A549 (cell line): ENCODE data around the gene MALAT1. TPM values are rescaled to one million over a fixed set of nuclear protein-coding genes. Genes with fewer than 3 reads are reported as not detected.

Source experiments
- BHLHE40 ChIP-seq: IDR thresholded peaks from 2 replicates; pipeline ENCODE4 v1.6.1; 2012; ENCODE audit warnings: low read depth, low read length, inconsistent platforms
- CBX2 ChIP-seq: fragments of 200-600 bp; sonication (generic); IDR thresholded peaks from 2 replicates; pipeline ENCODE4 v1.6.1; 2016; ENCODE audit warnings: low read depth, mild to moderate bottlenecking, borderline replicate concordance
- CBX8 ChIP-seq: fragments of 200-600 bp; sonication (generic); IDR thresholded peaks from 2 replicates; pipeline ENCODE4 v1.6.1; 2016
- CHD2 ChIP-seq: fragments of 150-350 bp; IDR thresholded peaks from 2 replicates; pipeline ENCODE4 v1.6.1; 2014; ENCODE audit warnings: low read length; ENCODE audit not compliant: partially characterized antibody
- CHD4 ChIP-seq: fragments of 200-600 bp; sonication (generic); IDR thresholded peaks from 2 replicates; pipeline ENCODE4 v1.6.1; 2016; ENCODE audit warnings: antibody characterized with exemption, mild to moderate bottlenecking, borderline replicate concordance
- EHF ChIP-seq: fragments of 250-450 bp; sonication (Bioruptor Pico); IDR thresholded peaks from 2 replicates; pipeline ENCODE4 v1.5.0; 2020; ENCODE audit warnings: mild to moderate bottlenecking
- EHMT2 ChIP-seq: fragments of 200-600 bp; sonication (generic); IDR thresholded peaks from 2 replicates; pipeline ENCODE4 v1.6.1; 2016; ENCODE audit warnings: antibody characterized with exemption, low read depth, mild to moderate bottlenecking, moderate library complexity
- FOSL2 ChIP-seq, 2 experiments: fragments of 450-650 bp in 1 of 2; fragments of >200 bp in 1 of 2; sonication (Bioruptor Twin) in 1 of 2; formaldehyde crosslinking; IDR thresholded peaks; 2 replicates each; pipeline versions ENCODE4 v1.5.0 to v1.6.1; 2016 to 2020; ENCODE audit warnings: mild to moderate bottlenecking in 1 of 2, moderate library complexity in 1 of 2
- FOXS1 ChIP-seq: fragments of 250-450 bp; sonication (Bioruptor Pico); IDR thresholded peaks from 2 replicates; pipeline ENCODE4 v1.5.0; 2020; ENCODE audit warnings: mild to moderate bottlenecking, moderate library complexity
- HDAC2 ChIP-seq: fragments of 200-600 bp; sonication (generic); IDR thresholded peaks from 2 replicates; pipeline ENCODE4 v1.6.1; 2016
- HOXB13 ChIP-seq: fragments of 250-450 bp; sonication (Bioruptor Pico); IDR thresholded peaks from 2 replicates; pipeline ENCODE4 v1.5.0; 2020; ENCODE audit warnings: low read depth, mild to moderate bottlenecking, moderate library complexity
- HOXB5 ChIP-seq: fragments of 250-450 bp; sonication (Bioruptor Pico); IDR thresholded peaks from 2 replicates; pipeline ENCODE4 v1.5.0; 2020; ENCODE audit warnings: mild to moderate bottlenecking, moderate library complexity
- JUN ChIP-seq, 2 experiments: fragments of >200 bp; sonication (Bioruptor Twin); formaldehyde crosslinking; IDR thresholded peaks; 2 replicates in 1 of 2; 3 replicates in 1 of 2; pipeline ENCODE4 v1.6.1; 2016 to 2017
- MAZ ChIP-seq: fragments of 150-350 bp; IDR thresholded peaks from 2 replicates; pipeline ENCODE4 v1.6.1; 2014; ENCODE audit warnings: antibody characterized with exemption, low read depth, low read length, borderline replicate concordance
- NFE2L2 ChIP-seq: fragments of 150-350 bp; conservative IDR thresholded peaks from 2 replicates; pipeline ENCODE4 v1.6.1; 2014; ENCODE audit warnings: low read length
- NPAS2 ChIP-seq: fragments of 250-450 bp; sonication (Bioruptor Pico); IDR thresholded peaks from 2 replicates; pipeline ENCODE4 v1.8.0; 2022; ENCODE audit warnings: mild to moderate bottlenecking, moderate library complexity, borderline replicate concordance
- PHF8 ChIP-seq: fragments of 200-600 bp; sonication (generic); IDR thresholded peaks from 2 replicates; pipeline ENCODE4 v1.6.1; 2016; ENCODE audit warnings: low read depth, mild to moderate bottlenecking, antibody characterized with exemption, moderate library complexity, borderline replicate concordance
- POLR2A ChIP-seq: IDR thresholded peaks from 2 replicates; pipeline ENCODE4 v1.6.1; 2012; ENCODE audit warnings: mild to moderate bottlenecking, low read length
- RCOR1 ChIP-seq: fragments of 150-350 bp; IDR thresholded peaks from 2 replicates; pipeline ENCODE4 v1.6.1; 2014; ENCODE audit warnings: antibody characterized with exemption, low read length, low read depth
- TFCP2L1 ChIP-seq: fragments of 250-450 bp; sonication (Bioruptor Pico); IDR thresholded peaks from 2 replicates; pipeline ENCODE4 v1.5.0; 2021; ENCODE audit warnings: mild to moderate bottlenecking
- polyA plus RNA-seq, 4 experiments: library from polyadenylated mRNA; depleted of rRNA in 3 of 4; stranded (reverse); fragments of >200 nt; fragmentation: RNase III in 1 of 4; extraction: RNeasy Plus Mini Kit Qiagen cat#74134 plus additional on column Dnase treatment in 1 of 4; gene quantifications; 2 replicates in 3 of 4; 3 replicates in 1 of 4; pipeline ENCODE4 v1.2.3, GENCODE V29; 2011 to 2017
- TF ChIP-seq, protein P1 (sequence below): fragments of >200 bp; sonication (Bioruptor Twin); formaldehyde crosslinking; IDR thresholded peaks from 3 replicates; pipeline ENCODE4 v1.5.1; 2016
- TF ChIP-seq, protein P2 (sequence below): fragments of 450-650 bp; IDR thresholded peaks from 2 replicates; pipeline ENCODE4 v1.6.1; 2014; ENCODE audit warnings: antibody characterized with exemption
- TF ChIP-seq, protein P3 (sequence below): fragments of >200 bp; sonication (Bioruptor Twin); formaldehyde crosslinking; IDR thresholded peaks from 2 replicates; pipeline ENCODE4 v1.6.1; 2016
- TF ChIP-seq, protein P4 (sequence below): IDR thresholded peaks from 2 replicates; pipeline ENCODE4 v1.6.1; 2012
- TF ChIP-seq, protein P5 (sequence below): fragments of >200 bp; sonication (Bioruptor Twin); formaldehyde crosslinking; IDR thresholded peaks from 3 replicates; pipeline ENCODE4 v1.6.1; 2016

The MALAT1 gene
- polyA plus RNA-seq, 2 of the 4 experiments (the other 2 are of a cell fraction) = 188 to 1,041 TPM

DNA sequence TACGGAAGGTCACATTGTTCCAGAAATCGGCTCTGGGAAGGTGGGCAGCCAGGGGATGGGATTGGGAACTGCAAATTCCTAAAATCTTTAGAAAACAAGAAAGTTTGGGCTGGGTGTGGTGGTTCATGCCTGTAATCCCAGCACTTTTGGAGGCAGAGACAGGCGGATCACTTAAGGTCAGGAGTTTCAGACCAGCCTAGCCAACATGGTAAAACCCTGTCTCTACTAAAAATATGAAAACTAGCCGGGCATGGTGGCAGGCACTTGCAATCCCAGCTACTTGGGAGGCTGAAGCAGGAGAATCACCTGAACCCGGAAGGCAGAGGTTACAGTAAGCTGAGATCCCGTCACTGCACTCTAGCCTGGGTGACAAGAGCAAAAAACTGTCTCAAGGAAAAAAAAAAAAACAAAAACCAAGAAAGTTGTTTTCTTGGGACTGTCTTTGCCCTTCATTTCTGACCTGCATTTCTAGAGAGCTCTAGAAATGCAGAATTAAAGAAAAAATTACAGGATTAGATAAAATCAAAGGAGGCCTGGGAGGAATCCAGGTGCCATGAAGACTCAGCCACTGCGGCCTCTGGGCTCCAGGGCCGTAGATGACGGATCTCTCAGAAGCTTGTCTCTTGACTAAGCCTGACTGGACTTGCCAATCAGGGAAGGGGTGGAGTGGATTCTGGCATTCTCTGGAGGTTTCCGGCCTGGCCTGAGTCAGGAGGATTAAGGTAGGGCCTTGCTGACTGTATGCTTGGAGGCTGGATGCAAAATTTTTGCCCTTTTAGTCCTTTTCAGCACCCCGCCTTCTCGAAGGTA, 5.3 kb upstream of the MALAT1 start (continued):
- no peak for TF ChIP-seq TFCP2L1 (CRISPR knock-in tag)
- TF ChIP-seq, protein P1, sequence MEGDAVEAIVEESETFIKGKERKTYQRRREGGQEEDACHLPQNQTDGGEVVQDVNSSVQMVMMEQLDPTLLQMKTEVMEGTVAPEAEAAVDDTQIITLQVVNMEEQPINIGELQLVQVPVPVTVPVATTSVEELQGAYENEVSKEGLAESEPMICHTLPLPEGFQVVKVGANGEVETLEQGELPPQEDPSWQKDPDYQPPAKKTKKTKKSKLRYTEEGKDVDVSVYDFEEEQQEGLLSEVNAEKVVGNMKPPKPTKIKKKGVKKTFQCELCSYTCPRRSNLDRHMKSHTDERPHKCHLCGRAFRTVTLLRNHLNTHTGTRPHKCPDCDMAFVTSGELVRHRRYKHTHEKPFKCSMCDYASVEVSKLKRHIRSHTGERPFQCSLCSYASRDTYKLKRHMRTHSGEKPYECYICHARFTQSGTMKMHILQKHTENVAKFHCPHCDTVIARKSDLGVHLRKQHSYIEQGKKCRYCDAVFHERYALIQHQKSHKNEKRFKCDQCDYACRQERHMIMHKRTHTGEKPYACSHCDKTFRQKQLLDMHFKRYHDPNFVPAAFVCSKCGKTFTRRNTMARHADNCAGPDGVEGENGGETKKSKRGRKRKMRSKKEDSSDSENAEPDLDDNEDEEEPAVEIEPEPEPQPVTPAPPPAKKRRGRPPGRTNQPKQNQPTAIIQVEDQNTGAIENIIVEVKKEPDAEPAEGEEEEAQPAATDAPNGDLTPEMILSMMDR = no peak
- TF ChIP-seq NFE2L2 = no peak
- TF ChIP-seq, protein P2, sequence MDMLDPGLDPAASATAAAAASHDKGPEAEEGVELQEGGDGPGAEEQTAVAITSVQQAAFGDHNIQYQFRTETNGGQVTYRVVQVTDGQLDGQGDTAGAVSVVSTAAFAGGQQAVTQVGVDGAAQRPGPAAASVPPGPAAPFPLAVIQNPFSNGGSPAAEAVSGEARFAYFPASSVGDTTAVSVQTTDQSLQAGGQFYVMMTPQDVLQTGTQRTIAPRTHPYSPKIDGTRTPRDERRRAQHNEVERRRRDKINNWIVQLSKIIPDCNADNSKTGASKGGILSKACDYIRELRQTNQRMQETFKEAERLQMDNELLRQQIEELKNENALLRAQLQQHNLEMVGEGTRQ = no peak
- TF ChIP-seq EHF (CRISPR knock-in tag) = 0 out of 2 replicates have a peak, but pooled peaks have one; percentile 41
- peak; percentile 34; the same call in 1 of the 2 replicates for TF ChIP-seq HOXB5
- no peak for TF ChIP-seq CHD2
- no peak for TF ChIP-seq HDAC2
- TF ChIP-seq CBX2 = no peak
- TF ChIP-seq, protein P3, sequence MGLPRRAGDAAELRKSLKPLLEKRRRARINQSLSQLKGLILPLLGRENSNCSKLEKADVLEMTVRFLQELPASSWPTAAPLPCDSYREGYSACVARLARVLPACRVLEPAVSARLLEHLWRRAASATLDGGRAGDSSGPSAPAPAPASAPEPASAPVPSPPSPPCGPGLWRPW = no peak
- no peak for TF ChIP-seq MAZ
- TF ChIP-seq, protein P4, sequence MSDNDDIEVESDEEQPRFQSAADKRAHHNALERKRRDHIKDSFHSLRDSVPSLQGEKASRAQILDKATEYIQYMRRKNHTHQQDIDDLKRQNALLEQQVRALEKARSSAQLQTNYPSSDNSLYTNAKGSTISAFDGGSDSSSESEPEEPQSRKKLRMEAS = peak; percentile 79
- TF ChIP-seq HOXB13 = no peak; the same call in 1 of the 2 replicates
- no peak for TF ChIP-seq FOXS1 (CRISPR knock-in tag)
- TF ChIP-seq BHLHE40 = no peak
- no peak for TF ChIP-seq CBX8
- no peak; a peak in 1 of 5 replicates for TF ChIP-seq JUN (IDR thresholded peaks at IDR 0.05)
- no peak for TF ChIP-seq PHF8
- TF ChIP-seq CHD4 = no peak
- no peak for TF ChIP-seq EHMT2
- no peak for TF ChIP-seq FOSL2 (IDR thresholded peaks at IDR 0.05)
- peak; percentile 66 for TF ChIP-seq FOSL2 (CRISPR knock-in tag; IDR thresholded peaks at IDR 0.05)
- no peak for TF ChIP-seq RCOR1
- TF ChIP-seq NPAS2 (CRISPR knock-in tag) = no peak
- no peak for TF ChIP-seq POLR2A
- TF ChIP-seq, protein P5, sequence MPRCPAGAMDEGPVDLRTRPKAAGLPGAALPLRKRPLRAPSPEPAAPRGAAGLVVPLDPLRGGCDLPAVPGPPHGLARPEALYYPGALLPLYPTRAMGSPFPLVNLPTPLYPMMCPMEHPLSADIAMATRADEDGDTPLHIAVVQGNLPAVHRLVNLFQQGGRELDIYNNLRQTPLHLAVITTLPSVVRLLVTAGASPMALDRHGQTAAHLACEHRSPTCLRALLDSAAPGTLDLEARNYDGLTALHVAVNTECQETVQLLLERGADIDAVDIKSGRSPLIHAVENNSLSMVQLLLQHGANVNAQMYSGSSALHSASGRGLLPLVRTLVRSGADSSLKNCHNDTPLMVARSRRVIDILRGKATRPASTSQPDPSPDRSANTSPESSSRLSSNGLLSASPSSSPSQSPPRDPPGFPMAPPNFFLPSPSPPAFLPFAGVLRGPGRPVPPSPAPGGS = no peak
